SJSA1 (cell line): Measurements from ENCODE around the gene B3GAT1. TPM values are rescaled to one million over a fixed set of nuclear protein-coding genes. Genes with fewer than 3 reads are reported as not detected.

Experiments used
- DNase-seq, 2 experiments: peaks; one replicate each; pipeline ENCODE4 v3.0.0-alpha.2; 2015 to 2020; ENCODE audit warnings: low spot score in 2 of 2, low read depth in 1 of 2
- H3K27ac ChIP-seq: fragments of 250-450 bp; sonication (Bioruptor Pico); 2 replicates; pipeline ENCODE4 v1.5.1; 2020; ENCODE audit warnings: mild to moderate bottlenecking, moderate library complexity
- H3K27me3 ChIP-seq: fragments of 250-450 bp; sonication (Bioruptor Pico); replicated peaks from 2 replicates; pipeline ENCODE4 v1.5.1; 2020; ENCODE audit warnings: mild to moderate bottlenecking, moderate library complexity
- H3K36me3 ChIP-seq: fragments of 250-450 bp; sonication (Bioruptor Pico); 2 replicates; pipeline ENCODE4 v1.5.1; 2020; ENCODE audit warnings: mild to moderate bottlenecking
- H3K4me1 ChIP-seq: fragments of 250-450 bp; sonication (Bioruptor Pico); replicated peaks from 2 replicates; pipeline ENCODE4 v1.6.1; 2021; ENCODE audit warnings: mild to moderate bottlenecking
- H3K4me3 ChIP-seq: fragments of 250-450 bp; sonication (Bioruptor Pico); 2 replicates; pipeline ENCODE4 v1.5.1; 2020; ENCODE audit warnings: mild to moderate bottlenecking
- H3K9me3 ChIP-seq: fragments of 250-450 bp; sonication (Bioruptor Pico); replicated peaks from 2 replicates; pipeline ENCODE4 v1.5.1; 2020; ENCODE audit warnings: mild to moderate bottlenecking
- total RNA-seq: library from RNA; depleted of rRNA; stranded (reverse); fragments of >200 nt; shearing (Covaris generic); gene quantifications from 2 replicates; pipeline ENCODE4 v1.2.3, GENCODE V29; 2014

B3GAT1 gene
- total RNA-seq, 1 experiment from 2014 or later = not detected

- no peak for DNase-seq
- Histone ChIP-seq H3K9me3 (no peaks in the 10 kb centered on the region), H3K4me1 (no peaks in the 10 kb centered on the region), H3K27me3 (no peaks in the 10 kb centered on the region), H3K36me3 (no peaks in the 10 kb centered on the region), H3K4me3 (no peak overlapping the region), H3K27ac (no peak overlapping the region)
Observed at GRCh38 chr11:134433806-134434205, 21.8 kb upstream of the B3GAT1 start.

GRCh38 chr11:134433251-134433650 is 21.2 kb upstream of the B3GAT1 start:
- Histone ChIP-seq H3K9me3 (no peaks in the 10 kb centered on the region), H3K27ac (no peak overlapping the region), H3K4me1 (no peaks in the 10 kb centered on the region), H3K36me3 (no peaks in the 10 kb centered on the region), H3K4me3 (no peak overlapping the region), H3K27me3 (no peaks in the 10 kb centered on the region)
- DNase-seq = no peak

- Histone ChIP-seq H3K27me3 (no peaks in the 10 kb centered on the region), H3K4me1 (no peaks in the 10 kb centered on the region), H3K36me3 (no peaks in the 10 kb centered on the region), H3K9me3 (no peaks in the 10 kb centered on the region), H3K27ac (no peak overlapping the region), H3K4me3 (no peak overlapping the region)
- DNase-seq = no peak
Observed at GRCh38 chr11:134432776-134433175, 20.7 kb upstream of the B3GAT1 start.

- H3K4me1 ChIP-seq = no peaks in the 10 kb centered on the region
- no peak overlapping the region for H3K27ac ChIP-seq
- no peak overlapping the region for H3K4me3 ChIP-seq
- no peaks in the 10 kb centered on the region for H3K36me3 ChIP-seq
- DNase-seq = no peak
- H3K27me3 ChIP-seq = no peaks in the 10 kb centered on the region
- no peaks in the 10 kb centered on the region for H3K9me3 ChIP-seq
Observed at GRCh38 chr11:134429106-134429505, 17.1 kb upstream of the B3GAT1 start.

- Histone ChIP-seq H3K9me3 (no peaks in the 10 kb centered on the region), H3K27me3 (no peaks in the 10 kb centered on the region), H3K4me3 (no peak overlapping the region), H3K27ac (no peak overlapping the region), H3K4me1 (no peaks in the 10 kb centered on the region), H3K36me3 (no peaks in the 10 kb centered on the region)
- DNase-seq = no peak
Observed at GRCh38 chr11:134425816-134426536, 13.9 kb upstream of the B3GAT1 start.

GRCh38 chr11:134425413-134425812 is 13.4 kb upstream of the B3GAT1 start:
- Histone ChIP-seq H3K36me3 (no peaks in the 10 kb centered on the region), H3K27ac (no peak overlapping the region), H3K4me3 (no peak overlapping the region), H3K9me3 (no peaks in the 10 kb centered on the region), H3K27me3 (no peaks in the 10 kb centered on the region), H3K4me1 (no peaks in the 10 kb centered on the region)
- no peak for DNase-seq

- DNase-seq = no peak
- Histone ChIP-seq H3K27ac (no peak overlapping the region), H3K4me3 (no peak overlapping the region), H3K36me3 (no peaks in the 10 kb centered on the region), H3K9me3 (no peaks in the 10 kb centered on the region), H3K27me3 (no peaks in the 10 kb centered on the region), H3K4me1 (no peaks in the 10 kb centered on the region)
Observed at GRCh38 chr11:134423106-134423505, 11.1 kb upstream of the B3GAT1 start.

- H3K4me3 ChIP-seq = no peak overlapping the region
- H3K36me3 ChIP-seq = no peaks in the 10 kb centered on the region
- no peaks in the 10 kb centered on the region for H3K4me1 ChIP-seq
- H3K27ac ChIP-seq = no peak overlapping the region
- no peak for DNase-seq
- 0 out of 2 replicates have a peak, but pooled peaks cover 3% of the 10 kb centered on the region for H3K27me3 ChIP-seq
- H3K9me3 ChIP-seq = no peaks in the 10 kb centered on the region
Observed at GRCh38 chr11:134417871-134418840, 6.1 kb upstream of the B3GAT1 start.

- H3K4me1 ChIP-seq = no peaks in the 10 kb centered on the region
- H3K27ac ChIP-seq = no peak overlapping the region
- 0 out of 2 replicates have a peak, but pooled peaks cover 4% of the 10 kb centered on the region for H3K27me3 ChIP-seq
- H3K36me3 ChIP-seq = no peaks in the 10 kb centered on the region
- H3K9me3 ChIP-seq = no peaks in the 10 kb centered on the region
- DNase-seq = no peak
- H3K4me3 ChIP-seq = no peak overlapping the region
Observed at GRCh38 chr11:134416726-134417125, 4.7 kb upstream of the B3GAT1 start.

GRCh38 chr11:134414766-134415765 is 3.0 kb upstream of the B3GAT1 start:
- Histone ChIP-seq H3K9me3 (no peaks in the 10 kb centered on the region), H3K4me3 (no peak overlapping the region), H3K27ac (no peak overlapping the region), H3K27me3 (peaks cover 12% of the 10 kb centered on the region; the same call in 1 of the 2 replicates), H3K4me1 (no peaks in the 10 kb centered on the region), H3K36me3 (no peaks in the 10 kb centered on the region)
- no peak for DNase-seq

- H3K36me3 ChIP-seq = no peaks in the 10 kb centered on the region
- H3K4me3 ChIP-seq = no peak overlapping the region
- H3K27me3 ChIP-seq = peaks cover 12% of the 10 kb centered on the region; the same call in 1 of the 2 replicates
- no peak for DNase-seq
- H3K4me1 ChIP-seq = no peaks in the 10 kb centered on the region
- no peaks in the 10 kb centered on the region for H3K9me3 ChIP-seq
- no peak overlapping the region for H3K27ac ChIP-seq
Observed at GRCh38 chr11:134413826-134414731, 2.0 kb upstream of the B3GAT1 start.

GRCh38 chr11:134413043-134413825 is 1.2 kb upstream of the B3GAT1 start:
- Histone ChIP-seq H3K9me3 (no peaks in the 10 kb centered on the region), H3K27me3 (peaks cover 12% of the 10 kb centered on the region; the same call in 1 of the 2 replicates), H3K36me3 (no peaks in the 10 kb centered on the region), H3K27ac (no peak overlapping the region), H3K4me3 (no peak overlapping the region), H3K4me1 (no peaks in the 10 kb centered on the region)
- no peak for DNase-seq
